GM18499 (cell line): ENCODE results near the gene LRCH2.
"Not testable (repeated sequence)": the region's sequence is repeated elsewhere in the genome, so short reads cannot be mapped to it uniquely, and the experiment has no call there.

ENCODE experiments used
- ATAC-seq: cut with Tn5 transposase; IDR thresholded peaks from one replicate; pipeline ENCODE4 v1.9.1; 2021; ENCODE audit warnings: moderate number of reproducible peaks; ENCODE audit not compliant: insufficient read depth, unreplicated experiment

Gene LRCH2

GRCh38 chrX:115233497-115234455 lies at the start of gene LRCH2:
Gene LRCH2 (minus strand): TSS chrX:115234096. CDS start chrX:115234041, 55 bp downstream.
- no peak for ATAC-seq

- ATAC-seq = no peak
Observed at GRCh38 chrX:115269051-115269683, 35.3 kb upstream of the LRCH2 start.

GRCh38 chrX:115268421-115268820 lies 34.5 kb upstream of the LRCH2 start:
- no peak for ATAC-seq

GRCh38 chrX:115266300-115266699 lies 32.4 kb upstream of the LRCH2 start:
- no peak for ATAC-seq

- no peak for ATAC-seq
Observed at GRCh38 chrX:115264009-115264408, 30.1 kb upstream of the LRCH2 start.

GRCh38 chrX:115261148-115261547 lies 27.3 kb upstream of the LRCH2 start:
- no peak for ATAC-seq

- ATAC-seq = no peak
Observed at GRCh38 chrX:115260330-115260729, 26.4 kb upstream of the LRCH2 start.

GRCh38 chrX:115259238-115259875 lies 25.5 kb upstream of the LRCH2 start:
- ATAC-seq = no peak

GRCh38 chrX:115257711-115258110 lies 23.8 kb upstream of the LRCH2 start:
- ATAC-seq = no peak

- no peak for ATAC-seq
Observed at GRCh38 chrX:115255003-115255402, 21.1 kb upstream of the LRCH2 start.

GRCh38 chrX:115251458-115252233 lies 17.8 kb upstream of the LRCH2 start:
- ATAC-seq = peak; percentile 80

GRCh38 chrX:115237056-115237455 lies 3.2 kb upstream of the LRCH2 start:
- no peak for ATAC-seq

GRCh38 chrX:115236560-115236959 lies 2.7 kb upstream of the LRCH2 start:
- ATAC-seq = no peak

- ATAC-seq = no peak
Observed at GRCh38 chrX:115234461-115234860, 565 bp upstream of the LRCH2 start.

GRCh38 chrX:115232933-115233496 lies 881 bp downstream of the LRCH2 start:
- ATAC-seq = no peak

GRCh38 chrX:115229337-115230003 lies 4.4 kb downstream of the LRCH2 start:
- no peak for ATAC-seq

GRCh38 chrX:115226929-115227328 lies 7.0 kb downstream of the LRCH2 start:
- peak; percentile 50 for ATAC-seq

GRCh38 chrX:115217346-115217745 lies 16.6 kb downstream of the LRCH2 start:
- ATAC-seq = not testable (repeated sequence)

GRCh38 chrX:115214605-115215004 lies 19.3 kb downstream of the LRCH2 start:
- no peak for ATAC-seq
